ENCODE measurements around the gene KDM4C. TPM values are rescaled to one million over a fixed set of nuclear protein-coding genes. Genes with fewer than 3 reads are reported as not detected.

KDM4C gene
- total and polyA plus RNA-seq, 2 of the 8 experiments (the other 6 are each of a cell fraction or from before 2014, with no cell fraction given): 13.0 to 26.1 TPM

DNA sequence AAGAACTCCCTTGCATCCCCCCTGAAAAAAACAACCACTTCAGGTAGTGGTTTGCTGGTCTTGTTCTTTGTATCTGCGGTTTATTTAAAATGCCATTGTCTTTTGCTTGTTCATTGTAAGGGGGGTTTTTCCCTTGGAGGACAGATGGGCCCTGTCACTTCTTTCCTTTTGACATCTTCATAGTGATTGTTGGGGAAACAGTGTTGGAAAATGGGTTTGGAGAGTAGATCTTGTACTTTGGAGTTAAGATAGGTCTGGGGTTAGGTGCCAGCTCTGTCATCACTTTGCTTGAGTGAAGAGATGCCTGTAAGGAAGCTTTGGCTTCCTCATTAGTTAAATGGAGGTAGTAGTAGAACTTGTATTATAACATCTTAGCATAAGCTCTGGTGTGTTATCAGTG lies 112.4 kb downstream of the KDM4C start (continued):
- TF ChIP-seq CBX5 (IDR thresholded peaks at IDR 0.05; ENCODE audit: low read depth, low read length) (no peak), RXRA (IDR thresholded peaks at IDR 0.05; ENCODE audit: insufficient read depth, low read depth, low read length) (no peak), KDM5A (IDR thresholded peaks at IDR 0.05; ENCODE audit: low read length) (no peak)

Data from H1 (cell line).